ENCODE results near the gene DOCK10.

Gene DOCK10

GRCh38 chr2:224747765-224748164 lies 294.5 kb downstream of the DOCK10 start:
- Histone ChIP-seq H3K27me3 (ENCODE audit: control insufficient read depth, insufficient read depth, low read length) (no peaks in the 10 kb centered on the region), H3K9ac (ENCODE audit: low read depth, low read length) (no peak overlapping the region), H3K27ac (ENCODE audit: low read depth, low read length) (no peak overlapping the region), H3K9me3 (ENCODE audit: control insufficient read depth, insufficient read depth, low read length) (no peaks in the 10 kb centered on the region), H3K4me1 (ENCODE audit: control insufficient read depth, insufficient read depth, low read length) (no peaks in the 10 kb centered on the region), H3K4me3 (ENCODE audit: low read depth, low read length) (no peak overlapping the region), H3K36me3 (ENCODE audit: control insufficient read depth, insufficient read depth, low read length) (no peaks in the 10 kb centered on the region)

DNA sequence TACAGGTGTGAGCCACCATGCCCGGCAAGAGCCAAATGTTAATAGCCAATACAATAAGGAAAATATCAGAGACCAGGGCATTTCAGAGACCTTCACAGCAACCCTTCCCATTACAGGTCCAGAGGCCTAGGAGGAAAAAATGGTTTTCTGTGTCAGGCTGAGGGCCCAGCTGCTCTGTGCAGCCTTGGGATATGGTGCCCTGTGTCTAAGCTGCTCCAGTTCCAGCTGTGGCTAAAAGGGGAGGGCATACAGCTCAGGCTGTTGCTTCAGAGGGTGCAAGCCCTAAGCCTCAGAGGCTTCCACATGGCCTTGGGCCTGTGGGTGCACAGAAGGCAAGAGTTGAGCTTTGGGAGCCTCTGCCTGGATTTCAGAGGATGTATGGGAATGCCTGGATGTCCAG lies 306.0 kb downstream of the DOCK10 start:
- Histone ChIP-seq H3K4me3 (ENCODE audit: low read depth, low read length) (no peak overlapping the region), H3K9me3 (ENCODE audit: control insufficient read depth, insufficient read depth, low read length) (peaks cover 31% of the 10 kb centered on the region), H3K4me1 (ENCODE audit: control insufficient read depth, insufficient read depth, low read length) (no peaks in the 10 kb centered on the region), H3K36me3 (ENCODE audit: control insufficient read depth, insufficient read depth, low read length) (no peaks in the 10 kb centered on the region), H3K9ac (ENCODE audit: low read depth, low read length) (no peak overlapping the region), H3K27me3 (ENCODE audit: control insufficient read depth, insufficient read depth, low read length) (no peaks in the 10 kb centered on the region), H3K27ac (ENCODE audit: low read depth, low read length) (no peak overlapping the region)

- Histone ChIP-seq H3K9me3 (ENCODE audit: control insufficient read depth, insufficient read depth, low read length) (peaks cover 31% of the 10 kb centered on the region), H3K27ac (ENCODE audit: low read depth, low read length) (no peak overlapping the region), H3K27me3 (ENCODE audit: control insufficient read depth, insufficient read depth, low read length) (no peaks in the 10 kb centered on the region), H3K4me3 (ENCODE audit: low read depth, low read length) (no peak overlapping the region), H3K4me1 (ENCODE audit: control insufficient read depth, insufficient read depth, low read length) (no peaks in the 10 kb centered on the region), H3K9ac (ENCODE audit: low read depth, low read length) (no peak overlapping the region), H3K36me3 (ENCODE audit: control insufficient read depth, insufficient read depth, low read length) (no peaks in the 10 kb centered on the region)
These were observed 307.3 kb downstream of the DOCK10 start for GRCh38 chr2:224734949-224735348.

DNA sequence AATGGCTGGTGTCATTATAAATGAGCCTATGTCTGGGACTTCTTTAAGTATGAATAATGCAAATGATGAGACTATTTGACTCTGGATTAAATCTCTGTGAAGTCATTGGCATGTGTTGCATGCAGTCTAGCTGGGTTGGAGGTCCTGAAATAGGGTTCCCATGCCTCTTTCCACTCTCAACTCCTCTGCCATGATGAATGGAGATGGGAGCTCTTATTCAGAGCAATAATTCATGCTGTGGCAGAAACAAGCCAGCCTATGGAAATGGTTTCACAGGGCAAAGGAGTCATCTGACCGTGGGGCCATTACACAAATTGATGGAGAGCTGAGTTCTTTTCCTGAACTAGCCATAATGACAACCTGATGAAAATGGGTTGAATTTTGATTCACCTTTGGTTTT lies 310.6 kb downstream of the DOCK10 start:
- H3K9me3 ChIP-seq (ENCODE audit: control insufficient read depth, insufficient read depth, low read length): peaks cover 19% of the 10 kb centered on the region
- no peaks in the 10 kb centered on the region for H3K4me1 ChIP-seq (ENCODE audit: control insufficient read depth, insufficient read depth, low read length)

GRCh38 chr2:224729435-224729834 lies 312.8 kb downstream of the DOCK10 start:
- H3K27ac ChIP-seq (ENCODE audit: low read depth, low read length): no peak overlapping the region
- no peaks in the 10 kb centered on the region for H3K36me3 ChIP-seq (ENCODE audit: control insufficient read depth, insufficient read depth, low read length)
- H3K4me3 ChIP-seq (ENCODE audit: low read depth, low read length): no peak overlapping the region
- H3K27me3 ChIP-seq (ENCODE audit: control insufficient read depth, insufficient read depth, low read length): no peaks in the 10 kb centered on the region
- peaks cover 4% of the 10 kb centered on the region; the same call in 1 of the 2 replicates for H3K9me3 ChIP-seq (ENCODE audit: control insufficient read depth, insufficient read depth, low read length)
- no peaks in the 10 kb centered on the region for H3K4me1 ChIP-seq (ENCODE audit: control insufficient read depth, insufficient read depth, low read length)
- H3K9ac ChIP-seq (ENCODE audit: low read depth, low read length): no peak overlapping the region

More for the DNA sequence above, 310.6 kb downstream of the DOCK10 start:
- no peaks in the 10 kb centered on the region for H3K36me3 ChIP-seq (ENCODE audit: control insufficient read depth, insufficient read depth, low read length)
- H3K4me3 ChIP-seq (ENCODE audit: low read depth, low read length): no peak overlapping the region
- H3K27ac ChIP-seq (ENCODE audit: low read depth, low read length): no peak overlapping the region
- H3K9ac ChIP-seq (ENCODE audit: low read depth, low read length): no peak overlapping the region
- no peaks in the 10 kb centered on the region for H3K27me3 ChIP-seq (ENCODE audit: control insufficient read depth, insufficient read depth, low read length)

GRCh38 chr2:224724331-224724730 lies 317.9 kb downstream of the DOCK10 start:
- Histone ChIP-seq H3K27me3 (ENCODE audit: control insufficient read depth, insufficient read depth, low read length) (no peaks in the 10 kb centered on the region), H3K4me1 (ENCODE audit: control insufficient read depth, insufficient read depth, low read length) (no peaks in the 10 kb centered on the region), H3K36me3 (ENCODE audit: control insufficient read depth, insufficient read depth, low read length) (no peaks in the 10 kb centered on the region), H3K9me3 (ENCODE audit: control insufficient read depth, insufficient read depth, low read length) (peaks cover 4% of the 10 kb centered on the region; the same call in 1 of the 2 replicates), H3K27ac (ENCODE audit: low read depth, low read length) (no peak overlapping the region), H3K4me3 (ENCODE audit: low read depth, low read length) (no peak overlapping the region), H3K9ac (ENCODE audit: low read depth, low read length) (no peak overlapping the region)

DNA sequence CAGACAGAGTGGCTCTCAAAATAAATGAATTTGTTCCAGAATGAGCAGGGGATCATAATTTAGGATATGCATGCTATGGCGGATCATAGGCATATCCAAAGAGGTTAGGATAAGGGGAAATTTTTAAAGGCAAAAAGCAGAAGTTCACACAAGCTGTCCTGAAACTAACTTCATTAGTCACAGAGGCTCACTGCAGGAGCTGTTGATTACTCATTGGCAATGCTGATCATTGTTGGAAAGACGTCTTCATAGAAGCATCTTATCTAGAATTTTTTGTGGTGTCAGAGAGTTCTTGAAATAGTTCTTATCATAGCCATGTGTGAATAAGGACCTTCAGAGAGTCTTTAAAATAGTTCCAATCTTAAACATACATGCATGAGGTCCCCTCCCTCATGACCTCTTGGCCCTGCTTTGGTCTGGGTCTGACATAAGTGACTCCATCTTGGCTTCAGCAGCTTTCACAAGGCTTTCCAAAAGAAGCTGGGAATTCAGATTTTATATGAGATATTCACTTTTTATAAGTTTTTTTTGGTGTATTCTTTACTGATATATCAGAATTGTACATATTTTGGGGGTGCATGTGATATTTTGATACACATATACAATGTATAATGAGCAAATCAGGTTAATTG lies 318.6 kb downstream of the DOCK10 start:
- Histone ChIP-seq H3K27ac (ENCODE audit: low read depth, low read length) (no peak overlapping the region), H3K4me1 (ENCODE audit: control insufficient read depth, insufficient read depth, low read length) (no peaks in the 10 kb centered on the region), H3K27me3 (ENCODE audit: control insufficient read depth, insufficient read depth, low read length) (no peaks in the 10 kb centered on the region), H3K9me3 (ENCODE audit: control insufficient read depth, insufficient read depth, low read length) (peaks cover 3% of the 10 kb centered on the region; the same call in 1 of the 2 replicates), H3K36me3 (ENCODE audit: control insufficient read depth, insufficient read depth, low read length) (no peaks in the 10 kb centered on the region), H3K4me3 (ENCODE audit: low read depth, low read length) (no peak overlapping the region), H3K9ac (ENCODE audit: low read depth, low read length) (no peak overlapping the region)

DNA sequence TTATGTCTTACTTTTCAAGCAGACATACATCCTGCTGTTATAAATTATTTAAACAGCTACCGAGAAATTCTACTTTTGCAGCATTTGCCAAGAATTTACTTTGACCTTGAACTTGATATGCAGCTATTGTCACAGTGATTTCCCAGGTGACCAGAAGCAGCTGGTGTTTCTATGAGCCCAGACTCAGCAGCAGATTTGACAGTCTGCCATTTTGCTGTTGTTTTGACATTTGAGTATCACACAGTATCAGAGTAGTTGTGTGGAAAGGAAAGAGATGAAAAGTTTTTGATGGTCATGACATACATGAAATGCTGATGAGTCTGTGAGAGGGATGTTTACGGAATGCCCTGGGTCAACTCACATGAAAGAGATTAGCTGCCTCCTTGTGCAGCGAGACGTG lies 319.5 kb downstream of the DOCK10 start:
- Histone ChIP-seq H3K9ac (ENCODE audit: low read depth, low read length) (no peak overlapping the region), H3K27me3 (ENCODE audit: control insufficient read depth, insufficient read depth, low read length) (no peaks in the 10 kb centered on the region), H3K4me1 (ENCODE audit: control insufficient read depth, insufficient read depth, low read length) (no peaks in the 10 kb centered on the region), H3K27ac (ENCODE audit: low read depth, low read length) (no peak overlapping the region), H3K4me3 (ENCODE audit: low read depth, low read length) (no peak overlapping the region), H3K9me3 (ENCODE audit: control insufficient read depth, insufficient read depth, low read length) (no peaks in the 10 kb centered on the region), H3K36me3 (ENCODE audit: control insufficient read depth, insufficient read depth, low read length) (no peaks in the 10 kb centered on the region)

DNA sequence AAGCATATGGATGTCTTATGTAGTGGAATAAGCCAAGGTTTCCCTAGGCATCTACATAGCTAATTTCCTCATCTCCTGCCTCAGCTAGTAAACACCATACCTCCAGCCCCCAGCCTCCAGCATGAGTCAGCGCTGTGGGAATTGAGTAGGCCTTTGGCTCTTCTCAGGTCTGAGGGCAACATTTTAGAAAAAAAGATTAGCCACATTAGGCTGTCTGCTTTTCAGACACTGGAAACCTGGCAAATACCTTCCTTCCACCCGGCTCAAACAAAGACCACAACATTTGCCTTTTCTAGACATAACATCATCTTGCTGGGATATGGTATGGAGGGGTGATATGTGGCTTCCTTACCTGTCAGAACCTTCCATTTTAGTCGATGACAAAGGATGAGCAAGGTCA lies 320.0 kb downstream of the DOCK10 start:
- Histone ChIP-seq H3K4me3 (ENCODE audit: low read depth, low read length) (no peak overlapping the region), H3K4me1 (ENCODE audit: control insufficient read depth, insufficient read depth, low read length) (no peaks in the 10 kb centered on the region), H3K9me3 (ENCODE audit: control insufficient read depth, insufficient read depth, low read length) (no peaks in the 10 kb centered on the region), H3K27me3 (ENCODE audit: control insufficient read depth, insufficient read depth, low read length) (no peaks in the 10 kb centered on the region), H3K36me3 (ENCODE audit: control insufficient read depth, insufficient read depth, low read length) (no peaks in the 10 kb centered on the region), H3K9ac (ENCODE audit: low read depth, low read length) (no peak overlapping the region), H3K27ac (ENCODE audit: low read depth, low read length) (no peak overlapping the region)

DNA sequence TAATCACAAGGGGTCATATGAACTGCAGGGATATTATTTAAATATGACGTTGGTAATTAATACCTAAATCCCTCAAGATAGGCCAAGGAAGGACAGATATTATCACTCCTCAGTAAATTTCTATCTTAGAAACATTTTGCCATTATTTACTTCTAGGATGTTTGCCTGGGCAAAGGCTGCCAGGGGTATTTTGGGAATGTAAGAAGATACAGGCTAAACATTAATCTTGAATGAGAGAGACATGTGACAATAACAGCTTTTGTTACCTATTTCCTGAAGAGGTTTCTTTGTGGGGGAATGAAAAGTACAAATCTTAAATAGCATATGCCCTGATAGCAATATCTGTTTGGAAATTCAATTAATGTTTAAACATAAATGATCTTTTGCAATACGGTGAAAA lies 325.3 kb downstream of the DOCK10 start:
- H3K4me3 ChIP-seq (ENCODE audit: low read depth, low read length): no peak overlapping the region
- H3K9ac ChIP-seq (ENCODE audit: low read depth, low read length): no peak overlapping the region
- H3K27me3 ChIP-seq (ENCODE audit: control insufficient read depth, insufficient read depth, low read length): no peaks in the 10 kb centered on the region
- no peaks in the 10 kb centered on the region for H3K9me3 ChIP-seq (ENCODE audit: control insufficient read depth, insufficient read depth, low read length)
- H3K4me1 ChIP-seq (ENCODE audit: control insufficient read depth, insufficient read depth, low read length): no peaks in the 10 kb centered on the region
- H3K36me3 ChIP-seq (ENCODE audit: control insufficient read depth, insufficient read depth, low read length): no peaks in the 10 kb centered on the region
- no peak overlapping the region for H3K27ac ChIP-seq (ENCODE audit: low read depth, low read length)

GRCh38 chr2:224716201-224716600 lies 326.1 kb downstream of the DOCK10 start, which contains the start of gene CCDC195:
Gene CCDC195 (minus strand): TSS chr2:224716365. CDS start chr2:224716365, 0 bp downstream.
- Histone ChIP-seq H3K4me1 (ENCODE audit: control insufficient read depth, insufficient read depth, low read length) (no peaks in the 10 kb centered on the region), H3K27me3 (ENCODE audit: control insufficient read depth, insufficient read depth, low read length) (no peaks in the 10 kb centered on the region), H3K4me3 (ENCODE audit: low read depth, low read length) (no peak within 1 kb of the TSS), H3K9ac (ENCODE audit: low read depth, low read length) (no peak within 1 kb of the TSS), H3K36me3 (ENCODE audit: control insufficient read depth, insufficient read depth, low read length) (no peaks in the 10 kb centered on the region), H3K27ac (ENCODE audit: low read depth, low read length) (no peak within 1 kb of the TSS), H3K9me3 (ENCODE audit: control insufficient read depth, insufficient read depth, low read length) (no peaks in the 10 kb centered on the region)
